Erythroblast (primary cell): ENCODE results near the gene OR2T27.

Experiments used
- GATA1 ChIP-seq: IDR thresholded peaks from 2 replicates; pipeline ENCODE4 v1.6.1; 2011; ENCODE audit warnings: low read depth, mild to moderate bottlenecking, control low read depth, low read length, moderate library complexity
- POLR2A ChIP-seq: IDR thresholded peaks from 2 replicates; pipeline ENCODE4 v1.6.1; 2011; ENCODE audit warnings: mild to moderate bottlenecking, low read length

DNA sequence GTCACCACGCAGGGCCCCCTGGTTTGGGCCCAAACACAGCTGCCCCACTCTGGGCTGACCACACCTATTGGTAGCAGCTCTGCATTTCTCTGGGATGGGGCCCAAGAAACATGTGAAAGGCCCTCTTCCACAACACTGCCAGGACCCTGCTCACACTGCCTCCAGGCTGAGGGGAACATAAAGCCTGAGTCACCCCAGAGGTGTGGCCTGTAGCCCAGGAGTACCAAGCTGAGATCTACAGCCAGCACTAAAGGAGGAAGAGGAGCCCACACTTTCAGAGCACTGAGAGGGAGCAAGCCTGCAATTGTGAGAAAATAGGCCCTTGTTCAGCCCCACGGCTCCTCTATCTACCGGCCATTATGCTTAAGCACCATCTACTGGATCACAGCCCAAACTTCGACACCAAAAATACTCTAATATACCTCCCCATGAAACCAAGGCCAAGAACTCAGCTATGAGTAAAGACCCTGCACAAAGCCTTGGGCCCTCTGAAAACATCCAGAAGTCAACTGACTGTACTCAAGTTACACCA is 43.4 kb downstream of the OR2T27 start:
- TF ChIP-seq POLR2A (no peak), GATA1 (no peak)
